ENCODE measurements around the gene PITPNC1.

GRCh38 chr17:67441052-67441895, 64.2 kb downstream of the PITPNC1 start:
- TF ChIP-seq, protein P1, sequence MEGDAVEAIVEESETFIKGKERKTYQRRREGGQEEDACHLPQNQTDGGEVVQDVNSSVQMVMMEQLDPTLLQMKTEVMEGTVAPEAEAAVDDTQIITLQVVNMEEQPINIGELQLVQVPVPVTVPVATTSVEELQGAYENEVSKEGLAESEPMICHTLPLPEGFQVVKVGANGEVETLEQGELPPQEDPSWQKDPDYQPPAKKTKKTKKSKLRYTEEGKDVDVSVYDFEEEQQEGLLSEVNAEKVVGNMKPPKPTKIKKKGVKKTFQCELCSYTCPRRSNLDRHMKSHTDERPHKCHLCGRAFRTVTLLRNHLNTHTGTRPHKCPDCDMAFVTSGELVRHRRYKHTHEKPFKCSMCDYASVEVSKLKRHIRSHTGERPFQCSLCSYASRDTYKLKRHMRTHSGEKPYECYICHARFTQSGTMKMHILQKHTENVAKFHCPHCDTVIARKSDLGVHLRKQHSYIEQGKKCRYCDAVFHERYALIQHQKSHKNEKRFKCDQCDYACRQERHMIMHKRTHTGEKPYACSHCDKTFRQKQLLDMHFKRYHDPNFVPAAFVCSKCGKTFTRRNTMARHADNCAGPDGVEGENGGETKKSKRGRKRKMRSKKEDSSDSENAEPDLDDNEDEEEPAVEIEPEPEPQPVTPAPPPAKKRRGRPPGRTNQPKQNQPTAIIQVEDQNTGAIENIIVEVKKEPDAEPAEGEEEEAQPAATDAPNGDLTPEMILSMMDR (IDR thresholded peaks at IDR 0.05; ENCODE audit: low read length): no peak
- TF ChIP-seq EZH2 (optimal IDR thresholded peaks at IDR 0.05; ENCODE audit: low read depth, low read length): no peak
